HUES6 (cell line): Measurements from ENCODE around the gene LRIG1.

Experiments
- H3K27ac ChIP-seq: 2 replicates; pipeline ENCODE4 v1.7.0; 2013; ENCODE audit warnings: low read depth, mild to moderate bottlenecking, low read length, inconsistent platforms
- H3K27me3 ChIP-seq: 2 replicates; pipeline ENCODE4 v1.6.1; 2013; ENCODE audit warnings: low read length; ENCODE audit not compliant: control insufficient read depth, insufficient read depth
- H3K36me3 ChIP-seq: 2 replicates; pipeline ENCODE4 v1.6.1; 2013; ENCODE audit warnings: low read length; ENCODE audit not compliant: control insufficient read depth, insufficient read depth
- H3K4me1 ChIP-seq: 2 replicates; pipeline ENCODE4 v1.6.1; 2013; ENCODE audit warnings: low read length; ENCODE audit not compliant: control insufficient read depth, insufficient read depth
- H3K4me3 ChIP-seq: 2 replicates; pipeline ENCODE4 v1.5.1; 2013; ENCODE audit warnings: low read depth, low read length
- H3K9ac ChIP-seq: one replicate; pipeline ENCODE4 v1.6.1; 2013; ENCODE audit warnings: mild to moderate bottlenecking, low read length
- H3K9me3 ChIP-seq: 2 replicates; pipeline ENCODE4 v1.6.1; 2013; ENCODE audit warnings: low read depth, low read length; ENCODE audit not compliant: control insufficient read depth, insufficient read depth

LRIG1 gene

DNA sequence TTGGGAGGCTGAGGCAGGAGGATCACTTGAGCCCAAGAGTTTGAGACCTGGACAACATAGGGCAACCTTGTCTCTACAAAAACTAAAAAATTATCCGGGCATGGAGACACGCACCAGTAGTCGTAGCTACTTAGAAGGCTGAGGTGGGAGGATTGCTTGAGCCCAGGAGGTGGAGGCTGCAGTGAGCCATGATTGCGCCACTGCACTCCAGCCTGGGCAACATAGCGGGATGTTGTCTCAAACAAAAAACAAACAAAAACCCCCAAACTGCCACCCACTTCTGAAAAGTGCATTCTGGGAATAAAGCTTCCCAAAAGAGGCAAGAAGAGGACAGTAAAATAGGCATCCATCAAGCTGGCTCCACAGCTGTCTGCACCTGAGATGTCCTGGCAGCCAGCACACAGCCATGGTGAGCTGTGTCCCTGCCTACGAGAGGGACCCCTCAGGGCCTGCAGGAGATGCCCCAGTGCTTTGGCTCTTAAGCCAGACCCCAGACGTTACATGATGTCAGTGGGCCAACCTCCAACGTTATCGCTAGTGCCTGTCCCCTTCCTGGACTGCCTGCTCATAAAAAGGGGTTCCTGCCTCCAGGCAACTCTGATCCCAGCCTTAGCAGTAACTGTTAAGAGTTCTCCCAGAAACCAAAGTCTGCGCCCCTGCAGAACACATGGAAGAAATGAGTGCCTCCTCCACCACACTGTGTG is 101.1 kb downstream of the LRIG1 start:
- H3K9me3 ChIP-seq = no peaks in the 10 kb centered on the region
- no peak overlapping the region for H3K27ac ChIP-seq
- no peak overlapping the region for H3K4me3 ChIP-seq
- H3K9ac ChIP-seq = no peak overlapping the region
- peaks cover 19% of the 10 kb centered on the region for H3K4me1 ChIP-seq
- peaks cover 87% of the 10 kb centered on the region for H3K36me3 ChIP-seq
- H3K27me3 ChIP-seq = no peaks in the 10 kb centered on the region

DNA sequence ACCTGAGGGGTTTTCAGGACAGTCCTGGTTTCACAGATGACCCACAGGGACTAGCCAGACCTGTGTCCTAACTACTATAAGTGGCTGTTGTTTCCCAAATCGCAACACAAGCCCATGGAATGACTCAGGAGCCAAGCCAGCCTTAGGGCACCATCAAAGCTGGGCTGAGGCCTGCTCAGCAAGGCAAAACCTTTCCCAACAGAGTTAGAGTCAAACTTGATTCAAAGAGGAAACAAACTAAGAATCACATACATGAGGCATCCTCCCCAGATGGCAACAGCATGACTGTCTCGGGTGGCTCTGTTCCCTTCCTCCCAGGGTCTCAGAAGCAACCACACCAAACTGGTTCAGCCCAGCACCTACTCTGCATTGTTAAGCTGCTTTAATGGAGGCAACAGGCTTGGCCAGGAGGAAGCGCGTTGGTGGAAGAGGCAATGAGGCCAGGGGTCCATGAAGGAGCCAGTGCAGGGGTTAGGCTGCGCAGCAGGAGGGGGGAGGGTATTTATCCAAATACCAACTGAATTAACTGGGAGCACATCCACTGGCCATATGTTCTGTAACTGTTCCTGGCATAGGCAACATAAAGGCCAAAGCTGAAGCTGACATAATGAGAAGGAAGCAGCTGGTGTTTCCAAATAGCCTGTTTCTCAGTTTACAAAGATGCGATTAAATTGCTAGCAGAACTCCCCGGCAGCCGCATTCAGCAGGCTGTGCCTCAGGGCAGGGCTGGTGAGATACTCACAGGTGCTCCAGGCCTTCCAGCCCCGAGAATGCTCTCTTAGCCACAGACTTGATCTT is 102.4 kb downstream of the LRIG1 start:
- H3K4me1 ChIP-seq = peaks cover 19% of the 10 kb centered on the region
- H3K27me3 ChIP-seq = no peaks in the 10 kb centered on the region
- H3K9ac ChIP-seq = no peak overlapping the region
- H3K27ac ChIP-seq = no peak overlapping the region
- no peaks in the 10 kb centered on the region for H3K9me3 ChIP-seq
- H3K4me3 ChIP-seq = no peak overlapping the region
- peaks cover 87% of the 10 kb centered on the region for H3K36me3 ChIP-seq

DNA sequence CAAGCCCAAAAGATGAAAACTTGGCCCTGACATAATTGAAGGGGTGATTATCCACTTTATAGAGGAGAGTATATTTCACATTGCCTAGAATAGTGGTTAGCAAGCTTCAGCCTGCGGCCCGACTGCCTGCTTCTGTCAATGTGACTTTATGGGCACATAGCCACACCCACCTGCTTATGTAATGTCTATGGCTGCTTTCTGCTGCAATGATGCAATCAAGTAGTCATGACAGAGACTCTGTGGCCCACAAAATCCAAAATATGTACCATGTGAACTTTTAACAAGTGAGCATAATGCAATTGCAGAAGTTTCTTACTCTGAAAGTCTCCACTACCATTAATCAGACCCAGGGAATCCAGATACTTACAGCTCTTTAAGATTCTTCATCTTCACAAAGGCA is 103.1 kb downstream of the LRIG1 start:
- Histone ChIP-seq H3K4me3 (no peak overlapping the region), H3K27ac (no peak overlapping the region), H3K36me3 (peaks cover 87% of the 10 kb centered on the region), H3K4me1 (peaks cover 16% of the 10 kb centered on the region), H3K9me3 (no peaks in the 10 kb centered on the region), H3K9ac (no peak overlapping the region), H3K27me3 (no peaks in the 10 kb centered on the region)

DNA sequence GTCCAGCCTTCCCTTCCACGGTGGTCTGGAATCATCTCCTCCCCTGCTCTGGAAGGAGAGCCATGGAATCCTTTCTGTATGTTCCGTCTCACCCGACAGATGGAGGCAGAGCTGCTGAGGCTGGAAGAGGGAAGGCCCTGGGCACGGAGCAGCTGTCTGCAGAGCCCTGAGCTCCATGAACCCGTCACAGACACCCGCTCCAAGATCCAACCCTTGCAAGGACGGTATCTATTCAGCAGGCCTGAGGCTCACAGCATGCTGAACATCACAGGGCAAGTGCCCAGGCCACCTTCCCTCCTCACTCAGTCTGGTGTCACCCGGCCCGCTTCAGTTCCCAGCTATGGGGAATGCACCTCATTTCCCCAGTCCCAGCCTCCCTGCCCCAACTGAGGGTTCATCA is 103.9 kb downstream of the LRIG1 start:
- no peaks in the 10 kb centered on the region for H3K27me3 ChIP-seq
- no peak overlapping the region for H3K4me3 ChIP-seq
- no peak overlapping the region for H3K27ac ChIP-seq
- peaks cover 89% of the 10 kb centered on the region for H3K36me3 ChIP-seq
- peaks cover 11% of the 10 kb centered on the region for H3K4me1 ChIP-seq
- no peaks in the 10 kb centered on the region for H3K9me3 ChIP-seq
- no peak overlapping the region for H3K9ac ChIP-seq

DNA sequence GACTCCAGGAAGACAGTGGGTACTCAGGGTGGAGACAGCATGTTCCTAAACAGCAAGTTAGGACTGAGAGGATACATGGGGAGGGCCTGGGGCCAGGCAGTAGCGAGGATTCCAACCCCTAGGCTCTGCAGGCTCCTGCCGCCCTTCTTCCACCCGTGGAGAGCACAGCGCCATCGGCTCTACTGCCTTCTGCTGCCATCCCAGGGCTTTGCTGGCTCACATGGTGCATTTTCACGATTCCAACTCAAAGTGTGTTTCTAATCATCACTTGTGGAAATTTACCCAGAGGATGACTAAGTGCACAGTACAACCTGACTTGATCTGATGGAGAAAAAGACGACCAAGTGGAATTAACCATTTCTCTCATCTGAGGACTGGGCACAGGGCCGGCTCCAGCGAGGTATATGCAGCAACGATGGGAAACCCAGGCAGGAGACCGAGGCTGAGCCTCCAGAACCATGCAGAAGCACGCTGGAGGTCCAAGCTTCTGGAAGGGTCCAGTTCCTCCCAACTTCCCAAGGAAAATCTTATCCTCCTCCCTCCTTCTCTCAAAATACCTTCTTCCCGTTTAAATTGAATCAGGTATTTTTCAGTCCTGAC is 104.6 kb downstream of the LRIG1 start:
- Histone ChIP-seq H3K4me3 (no peak overlapping the region), H3K4me1 (peaks cover 5% of the 10 kb centered on the region; the same call in 1 of the 2 replicates), H3K9me3 (no peaks in the 10 kb centered on the region), H3K36me3 (peaks cover 86% of the 10 kb centered on the region), H3K27me3 (no peaks in the 10 kb centered on the region), H3K27ac (no peak overlapping the region), H3K9ac (no peak overlapping the region)

DNA sequence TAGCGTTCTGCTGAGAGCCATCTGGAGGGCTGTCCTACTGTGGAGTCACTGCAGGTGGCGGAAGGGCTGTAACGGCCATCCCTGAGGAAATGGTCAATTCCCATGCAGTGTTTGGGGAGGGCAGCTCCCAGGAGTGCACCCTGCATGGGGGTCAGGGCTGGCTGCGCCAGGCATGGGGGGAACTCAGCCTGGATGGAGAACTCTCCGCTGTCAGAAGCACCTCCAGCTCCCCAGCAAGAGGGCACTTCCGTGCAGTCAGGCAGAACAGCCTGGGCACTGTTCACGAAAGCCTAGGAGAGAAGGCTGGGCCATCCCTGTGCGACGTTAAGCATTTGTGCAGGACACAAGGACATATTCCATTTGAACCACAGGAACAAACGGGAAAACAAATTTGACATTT is 105.2 kb downstream of the LRIG1 start:
- no peak overlapping the region for H3K27ac ChIP-seq
- H3K27me3 ChIP-seq = no peaks in the 10 kb centered on the region
- no peak overlapping the region for H3K4me3 ChIP-seq
- no peaks in the 10 kb centered on the region; the same call in 1 of the 2 replicates for H3K4me1 ChIP-seq
- H3K9ac ChIP-seq = no peak overlapping the region
- peaks cover 90% of the 10 kb centered on the region for H3K36me3 ChIP-seq
- no peaks in the 10 kb centered on the region for H3K9me3 ChIP-seq

DNA sequence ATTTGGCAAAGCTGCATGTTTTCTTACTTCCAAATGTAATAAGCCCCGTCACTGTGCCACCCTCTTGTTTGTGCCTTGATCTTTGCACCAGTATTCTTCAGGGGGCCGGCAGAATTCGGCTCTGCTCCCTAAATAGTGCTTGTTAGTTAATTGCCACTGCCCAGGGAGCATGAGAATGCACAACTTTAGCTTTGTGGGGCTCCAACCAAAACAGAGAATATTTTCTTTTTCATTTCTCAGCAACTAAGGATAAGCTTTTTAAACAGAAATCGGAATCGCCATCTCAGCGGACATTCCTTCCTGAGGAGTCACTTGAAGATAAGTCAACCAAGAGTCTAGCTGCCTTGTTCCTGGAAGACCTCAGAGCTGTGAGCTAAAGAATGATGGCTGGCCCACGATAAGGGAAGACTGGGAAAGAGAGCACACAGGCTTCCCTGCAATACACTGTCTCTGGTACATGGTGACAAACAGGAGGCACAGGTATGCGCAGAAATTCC is 106.0 kb downstream of the LRIG1 start:
- no peak overlapping the region for H3K9ac ChIP-seq
- H3K27ac ChIP-seq = no peak overlapping the region
- H3K4me1 ChIP-seq = no peaks in the 10 kb centered on the region; the same call in 1 of the 2 replicates
- peaks cover 83% of the 10 kb centered on the region for H3K36me3 ChIP-seq
- H3K4me3 ChIP-seq = no peak overlapping the region
- no peaks in the 10 kb centered on the region for H3K27me3 ChIP-seq
- H3K9me3 ChIP-seq = no peaks in the 10 kb centered on the region

DNA sequence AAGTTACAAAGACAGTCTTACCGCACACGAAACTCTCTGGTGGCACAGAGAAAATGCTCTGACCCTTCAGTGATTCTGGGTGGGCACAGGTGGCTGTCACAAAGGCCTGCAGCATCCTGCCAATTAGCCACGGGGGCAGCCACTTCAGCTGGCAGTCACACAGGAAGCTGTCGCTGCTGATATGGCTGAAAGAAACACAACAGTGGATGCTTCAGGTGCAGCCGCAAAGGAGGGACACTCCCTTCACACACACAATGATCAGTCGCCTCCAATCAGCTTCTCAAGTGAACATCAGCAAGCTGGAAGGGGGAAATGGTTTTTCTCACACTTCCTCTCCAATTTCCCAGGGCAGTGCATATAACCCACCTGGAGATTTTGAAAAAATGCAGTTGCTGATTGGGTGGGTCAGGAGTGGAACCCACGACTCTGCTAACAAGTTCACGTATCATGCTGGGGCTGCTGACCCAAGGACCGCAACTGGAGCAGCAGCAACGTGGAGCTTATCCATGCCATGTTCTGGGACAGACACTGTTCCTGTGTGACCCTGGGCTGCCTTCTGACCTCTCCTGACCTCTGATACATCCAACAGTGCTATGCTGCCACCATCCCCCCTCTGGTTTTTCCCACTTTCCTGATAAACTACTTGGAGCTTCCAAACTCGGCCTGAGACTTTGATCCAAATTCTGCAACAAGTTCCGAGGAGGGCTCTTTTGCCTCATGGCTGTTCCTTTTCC is 106.6 kb downstream of the LRIG1 start:
- Histone ChIP-seq H3K27me3 (no peaks in the 10 kb centered on the region), H3K9ac (no peak overlapping the region), H3K4me1 (no peaks in the 10 kb centered on the region; the same call in 1 of the 2 replicates), H3K4me3 (no peak overlapping the region), H3K36me3 (peaks cover 80% of the 10 kb centered on the region), H3K9me3 (no peaks in the 10 kb centered on the region), H3K27ac (no peak overlapping the region)

DNA sequence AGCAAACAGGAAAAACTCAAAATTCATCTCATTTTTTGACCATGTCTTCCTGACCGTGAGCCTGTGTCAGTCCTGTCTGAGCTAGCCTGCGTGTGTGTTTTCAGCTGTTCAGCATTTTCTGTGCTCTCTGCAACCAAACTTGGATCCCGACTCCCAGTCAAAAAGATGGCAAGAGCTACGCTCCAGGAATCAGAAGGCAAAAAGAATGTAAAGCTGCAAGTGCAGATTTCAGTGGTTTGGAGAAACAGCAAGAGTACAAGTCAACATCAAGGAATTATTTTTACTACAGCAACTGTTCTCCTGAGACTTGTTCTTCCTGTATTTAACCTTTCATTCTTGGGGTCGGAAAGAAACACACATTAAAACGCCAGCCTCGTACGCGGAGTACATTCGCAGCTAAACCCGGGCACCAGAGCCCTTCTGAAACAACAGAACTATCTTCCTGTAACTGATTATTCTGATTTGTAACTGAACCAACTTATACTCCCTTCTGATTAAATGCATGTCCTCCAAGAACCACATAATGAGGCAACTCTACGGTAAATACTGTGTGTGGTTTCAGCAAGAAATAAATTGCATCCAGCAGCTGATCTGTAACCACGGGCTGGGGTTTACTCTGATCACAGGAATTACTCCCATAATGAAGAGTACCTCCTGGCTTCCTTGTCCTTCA is 107.4 kb downstream of the LRIG1 start:
- H3K4me1 ChIP-seq = no peaks in the 10 kb centered on the region

DNA sequence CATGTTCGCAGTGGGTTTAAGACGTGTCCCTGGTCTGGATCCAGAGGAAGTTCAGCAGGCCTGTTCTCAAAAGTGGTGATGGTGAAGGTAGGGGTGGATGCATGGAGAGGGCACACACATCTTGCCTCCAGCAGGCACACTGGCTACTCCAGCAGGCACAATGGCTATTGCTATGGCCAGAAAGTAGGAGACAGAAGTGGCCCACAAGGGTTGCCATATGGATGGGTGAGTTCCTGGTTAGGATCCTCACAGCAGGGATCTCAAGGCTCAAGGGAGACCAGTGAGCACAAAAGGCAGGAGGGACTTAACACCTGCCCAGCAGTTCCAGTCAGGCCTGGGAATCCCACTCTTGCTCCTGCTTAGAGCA is 107.9 kb downstream of the LRIG1 start:
- no peaks in the 10 kb centered on the region for H3K4me1 ChIP-seq
- H3K36me3 ChIP-seq = peaks cover 72% of the 10 kb centered on the region
- no peak overlapping the region for H3K4me3 ChIP-seq

More for the DNA sequence above, 107.4 kb downstream of the LRIG1 start:
- Histone ChIP-seq H3K4me3 (no peak overlapping the region), H3K36me3 (peaks cover 74% of the 10 kb centered on the region), H3K9me3 (no peaks in the 10 kb centered on the region), H3K9ac (no peak overlapping the region), H3K27me3 (no peaks in the 10 kb centered on the region), H3K27ac (no peak overlapping the region)

More for the DNA sequence above, 107.9 kb downstream of the LRIG1 start:
- H3K27ac ChIP-seq = no peak overlapping the region
- H3K9ac ChIP-seq = no peak overlapping the region
- H3K9me3 ChIP-seq = no peaks in the 10 kb centered on the region
- no peaks in the 10 kb centered on the region for H3K27me3 ChIP-seq
